Endometrium (tissue), 2 donors: ENCODE measurements around the gene NCK1.

Experiments used
- FAIRE-seq: peaks from 2 replicates; lab custom pipeline; 2012; peaks lifted over from hg19 to GRCh38; lab: Jason Lieb, UNC
- donor health status: control.
- donor health status: control.

Gene NCK1

DNA sequence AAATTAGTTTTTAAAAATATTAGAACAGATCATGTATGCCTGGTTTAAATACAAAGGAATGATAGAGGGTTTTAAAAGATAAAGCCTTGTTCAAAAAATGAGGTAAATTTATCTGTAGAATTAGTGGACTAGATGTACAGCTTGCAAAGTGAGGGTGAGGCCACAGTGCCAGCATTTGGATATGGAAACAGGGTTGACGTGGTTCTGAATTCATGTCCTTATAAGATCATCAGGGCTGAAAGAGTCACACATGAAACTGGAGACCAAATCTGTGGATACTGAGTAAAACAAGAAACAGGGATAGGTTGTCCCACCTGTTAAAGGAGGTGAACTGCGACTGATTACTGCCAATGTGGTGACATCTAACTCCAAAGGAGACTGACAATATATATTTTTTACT lies 46.3 kb downstream of the NCK1 start:
- no peak for FAIRE-seq

DNA sequence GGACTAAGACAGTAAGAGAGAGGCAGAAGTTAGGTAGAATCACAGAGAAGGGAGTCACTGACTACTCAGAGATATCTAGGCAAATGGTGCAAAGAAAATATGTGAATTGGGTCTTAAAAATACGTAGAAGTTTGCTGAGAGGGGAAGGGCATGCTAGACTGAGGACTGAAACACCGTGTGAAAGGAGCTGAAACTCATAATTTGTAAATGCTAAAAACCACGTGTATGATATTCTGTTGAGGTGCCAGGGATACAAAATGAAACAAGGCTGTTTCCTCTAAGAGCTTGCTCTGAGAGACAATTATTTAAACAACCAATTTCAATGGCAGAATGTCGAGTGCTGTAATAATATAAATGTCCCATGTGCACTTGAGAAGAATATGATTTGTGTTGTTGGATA lies 47.2 kb downstream of the NCK1 start:
- no peak for FAIRE-seq

DNA sequence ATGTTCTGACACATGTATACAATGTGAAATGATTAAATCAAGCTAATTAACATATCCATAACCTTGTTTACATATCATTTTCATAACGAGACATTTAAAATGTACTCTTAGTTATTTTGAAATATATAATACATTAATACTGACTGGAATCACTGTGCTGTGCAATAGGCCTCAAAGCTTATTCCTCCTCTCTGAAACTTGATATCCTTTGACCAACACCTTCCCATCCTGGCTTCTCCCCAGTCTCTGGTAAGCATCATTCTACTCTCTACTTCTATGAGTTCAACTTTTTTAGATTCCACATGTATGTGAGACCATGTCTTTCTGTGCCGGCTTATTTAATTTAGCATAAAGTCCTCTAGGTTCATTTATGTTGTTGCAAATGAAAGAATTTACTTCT lies 48.7 kb downstream of the NCK1 start:
- FAIRE-seq = no peak

DNA sequence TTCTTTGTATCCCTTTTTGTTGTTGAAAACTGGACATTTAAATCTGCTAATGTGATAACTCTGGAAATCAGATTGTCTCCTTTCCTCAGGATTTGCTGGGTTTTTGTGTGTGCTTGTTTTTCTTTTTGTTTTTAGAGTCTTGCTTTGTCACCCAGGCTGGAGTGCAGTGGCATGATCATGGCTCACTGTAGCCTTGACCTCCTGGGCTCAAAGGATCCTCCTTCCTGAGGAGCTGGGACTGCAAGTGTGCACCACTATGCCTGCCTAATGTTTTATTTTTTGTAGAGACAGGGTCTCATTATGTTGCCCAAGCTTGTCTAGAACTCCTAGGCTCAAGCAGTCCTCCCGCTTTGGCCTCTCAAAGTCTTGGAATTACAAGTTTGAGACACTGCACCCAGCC lies 51.2 kb downstream of the NCK1 start:
- FAIRE-seq = no peak

DNA sequence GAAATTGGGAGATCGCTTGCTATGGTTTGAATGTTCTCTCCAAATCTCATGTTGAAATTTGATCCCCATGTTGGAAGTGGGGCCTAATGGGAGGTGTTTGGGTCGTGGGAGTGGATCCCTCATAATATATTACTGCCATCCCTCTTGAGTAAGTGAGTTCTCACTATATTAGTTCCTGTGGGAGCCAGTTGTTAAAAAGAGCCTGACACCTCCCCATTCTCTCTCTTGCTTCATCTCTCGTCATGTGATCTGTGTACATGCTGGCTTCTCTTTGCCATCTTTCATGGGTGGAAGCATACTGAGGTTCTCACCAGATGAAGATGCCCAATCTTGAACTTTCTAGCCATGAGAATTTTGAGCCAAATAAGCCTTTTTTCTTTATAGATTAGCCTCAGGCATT lies 52.7 kb downstream of the NCK1 start:
- no peak for FAIRE-seq

DNA sequence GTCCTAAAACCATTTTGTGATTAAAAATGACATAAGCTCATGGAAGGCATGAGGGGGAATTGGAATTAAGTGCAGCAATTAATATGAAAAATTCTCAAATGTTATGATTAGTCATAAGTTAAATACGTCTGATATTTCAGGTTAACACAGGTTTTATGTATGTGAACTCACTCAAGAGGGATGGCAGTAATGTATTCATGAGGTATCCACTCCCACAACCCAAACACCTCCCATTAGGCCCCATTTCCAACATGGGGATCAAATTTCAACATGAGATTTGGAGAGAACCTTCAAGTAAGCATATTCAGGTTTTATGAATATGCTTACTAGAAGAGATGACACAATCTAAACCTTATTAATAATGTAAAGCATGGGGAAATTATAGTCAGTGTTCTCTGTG lies 54.2 kb downstream of the NCK1 start:
- FAIRE-seq = no peak

DNA sequence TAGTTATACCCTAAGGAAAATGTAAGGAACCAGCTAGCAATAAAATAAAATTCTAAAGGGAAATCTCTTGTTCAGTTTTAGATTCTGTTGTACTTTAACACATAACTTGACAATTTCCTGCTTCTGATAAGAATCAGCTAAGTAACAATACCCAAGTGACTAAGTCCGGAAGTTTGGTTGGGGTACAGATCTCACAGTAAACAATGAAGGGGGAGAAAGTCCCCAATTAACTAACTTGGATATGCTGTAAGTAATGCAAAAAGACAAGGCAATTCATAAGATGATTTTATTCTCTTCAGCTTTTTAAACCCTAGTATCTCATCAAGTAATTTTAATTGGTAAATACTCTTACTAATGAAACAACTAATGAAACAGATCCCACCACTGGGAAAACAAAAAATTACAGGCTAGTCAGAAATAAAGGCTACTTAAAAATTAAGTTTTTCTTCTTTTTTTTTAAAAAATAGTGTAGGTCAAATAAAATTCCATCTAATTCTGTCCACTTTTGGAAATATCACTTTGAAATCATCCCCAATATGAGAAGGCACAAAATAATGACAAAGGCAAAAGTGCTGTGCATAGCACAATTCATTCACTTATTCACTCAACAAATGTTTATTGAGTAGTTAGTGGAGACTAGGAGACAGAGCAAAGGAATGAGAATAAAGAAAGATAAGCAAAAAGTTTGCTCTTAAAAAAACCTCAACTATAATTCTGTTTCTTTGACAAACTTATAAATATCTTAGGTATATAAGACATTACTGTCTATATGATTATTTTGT lies 58.0 kb downstream of the NCK1 start:
- no peak for FAIRE-seq

DNA sequence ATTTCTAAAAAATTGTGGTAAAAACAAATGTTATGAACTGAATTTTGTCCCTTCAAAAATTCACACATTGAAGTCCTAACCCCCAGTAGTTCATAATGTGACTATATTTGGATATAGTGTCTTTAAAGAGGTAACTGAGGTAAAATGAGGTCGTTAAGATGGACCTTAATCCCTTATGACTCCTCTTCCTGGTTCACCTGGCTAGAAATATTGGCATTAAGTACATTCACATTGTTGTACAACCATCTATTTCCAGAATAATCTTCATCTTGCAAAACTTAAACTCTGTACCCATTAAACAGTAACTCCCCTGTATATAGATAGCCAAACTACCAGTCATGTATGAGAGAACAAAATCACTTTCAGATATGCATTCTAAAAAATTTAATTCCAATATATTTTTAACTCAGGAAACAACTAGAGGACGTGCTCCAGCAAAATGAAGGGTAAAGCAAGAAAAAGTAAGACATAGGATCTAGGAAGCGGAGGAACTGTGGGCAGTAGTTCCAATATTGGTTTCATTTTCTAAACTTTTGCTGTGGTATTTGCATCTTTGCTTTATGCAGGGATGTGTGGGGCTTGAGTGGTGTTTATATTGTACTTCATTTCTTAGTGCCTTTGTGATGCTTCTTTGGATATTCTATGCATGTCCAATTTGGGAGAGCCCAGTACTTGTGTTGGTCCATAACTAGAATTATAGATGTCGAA lies 59.0 kb downstream of the NCK1 start:
- FAIRE-seq = no peak

DNA sequence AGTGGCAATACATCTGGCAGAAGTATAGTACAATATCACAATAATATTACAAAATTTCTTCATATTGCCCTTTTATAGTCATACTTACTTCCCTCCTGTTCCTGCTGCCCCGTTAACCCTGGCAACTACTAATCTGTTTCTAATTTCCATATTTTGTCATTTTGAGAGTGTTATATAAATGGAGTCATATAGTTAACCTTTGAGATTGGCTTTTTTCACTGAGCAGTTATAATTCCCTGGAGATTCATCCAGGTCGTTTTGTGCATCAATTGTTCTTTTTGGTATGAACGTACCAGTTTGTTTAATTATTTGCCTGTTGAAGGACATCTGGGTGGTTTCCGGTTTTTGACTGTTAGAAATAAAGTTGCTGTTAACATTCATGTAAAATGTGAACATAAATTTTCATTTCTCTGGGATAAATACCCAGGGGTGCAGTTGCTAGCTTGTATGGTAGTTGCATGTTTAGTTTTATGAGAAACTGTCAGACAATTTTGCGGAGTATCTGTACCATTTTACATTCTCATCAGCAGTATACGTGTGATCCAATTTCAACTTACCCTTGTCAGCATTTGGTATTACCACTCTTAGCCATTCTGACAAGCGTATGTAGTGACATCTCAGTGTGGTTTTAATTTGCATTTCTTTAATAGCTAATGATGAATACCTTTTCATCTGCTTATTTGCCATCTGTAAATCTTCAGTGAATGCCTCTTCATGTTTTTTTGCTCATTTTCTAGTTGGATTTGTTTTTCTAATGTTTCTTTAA lies 63.6 kb downstream of the NCK1 start:
- peak; percentile 53 for FAIRE-seq

DNA sequence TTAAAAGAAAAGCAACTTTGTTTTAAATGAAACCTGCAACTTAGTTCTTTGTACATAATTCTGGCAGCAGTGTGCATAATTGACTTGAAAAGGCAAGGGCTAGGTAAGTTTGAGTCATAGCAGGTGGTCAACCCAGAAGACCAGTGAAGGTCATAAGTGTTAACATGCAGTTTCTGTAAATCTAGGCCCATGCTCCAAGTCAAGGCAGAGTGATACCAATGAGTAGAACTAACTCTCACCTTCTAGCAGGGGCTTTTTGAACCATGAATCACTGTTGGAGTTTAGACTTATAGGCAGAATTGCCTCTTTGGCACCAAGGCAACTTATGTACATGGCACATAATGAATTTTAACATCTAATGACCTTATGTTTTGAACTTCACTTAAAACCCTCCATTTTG lies 66.2 kb downstream of the NCK1 start:
- no peak for FAIRE-seq

DNA sequence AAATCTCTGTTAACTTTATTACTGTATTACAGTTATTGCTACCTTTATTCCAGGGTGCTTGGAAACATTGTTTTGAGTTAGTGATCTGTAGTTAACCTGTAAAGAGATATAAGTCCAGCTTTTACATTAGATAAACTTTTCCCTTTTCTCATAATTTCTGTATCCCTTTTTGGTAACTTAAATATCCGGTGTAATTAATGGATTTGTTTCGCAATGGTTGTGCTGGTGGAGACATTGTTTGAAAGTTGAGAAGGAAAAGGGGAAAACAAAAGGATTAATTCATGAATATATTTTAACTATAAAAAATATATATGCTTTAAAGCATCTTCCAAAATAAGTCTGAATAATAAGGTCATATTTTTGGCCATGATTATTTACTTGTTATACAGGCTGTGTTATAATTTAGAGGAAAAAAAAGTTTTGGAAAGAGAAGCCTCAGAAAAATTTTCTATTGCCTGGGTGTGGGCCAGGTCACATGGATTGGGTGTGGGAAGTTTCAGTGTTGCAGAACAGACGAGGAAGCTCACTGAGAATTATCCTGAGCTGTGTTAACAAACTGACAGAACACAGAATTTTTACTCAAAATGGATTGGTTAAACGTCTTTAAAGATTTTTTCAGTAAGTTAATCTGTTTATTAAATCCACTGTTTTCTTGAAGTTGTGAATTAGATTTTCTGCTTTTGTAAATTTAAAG lies 68.1 kb downstream of the NCK1 start:
- peak; percentile 85 for FAIRE-seq

DNA sequence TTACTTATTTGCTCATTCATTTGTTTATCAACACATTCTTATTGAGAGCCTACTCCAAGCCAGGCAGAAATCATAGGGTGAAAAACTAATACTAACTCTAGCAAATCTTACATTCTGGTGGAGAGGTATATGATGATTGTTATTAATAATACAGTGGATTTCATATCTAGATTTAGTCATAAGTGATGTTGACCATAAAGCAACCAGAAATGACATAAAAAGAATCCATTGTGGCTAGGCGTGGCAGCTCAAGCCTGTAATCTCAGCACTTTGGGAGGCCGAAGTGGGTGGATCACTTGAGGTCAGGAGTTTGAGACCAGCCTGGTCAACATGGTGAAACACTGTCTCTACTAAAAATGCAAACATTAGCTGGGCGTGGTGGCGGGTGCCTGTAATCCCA lies 69.6 kb downstream of the NCK1 start:
- no peak for FAIRE-seq

DNA sequence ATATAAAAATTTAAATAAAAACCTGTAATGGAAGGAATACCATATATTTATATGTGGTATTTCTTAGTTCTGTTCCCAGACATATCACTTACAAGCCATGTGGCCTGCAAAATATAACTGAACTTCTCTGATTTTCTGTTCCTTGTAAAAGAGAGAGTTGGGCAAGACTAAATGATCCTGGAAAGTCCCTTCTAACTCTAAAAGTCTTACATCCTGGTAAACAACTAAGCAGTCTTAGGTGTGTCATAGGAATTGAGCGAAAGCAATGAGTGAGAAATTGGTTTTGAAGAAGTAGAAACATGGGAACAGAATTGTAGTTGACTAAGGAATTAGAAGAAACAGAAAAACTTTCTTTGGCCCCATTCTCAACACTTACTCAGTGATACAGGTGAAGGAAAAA lies 70.5 kb downstream of the NCK1 start:
- FAIRE-seq = no peak

DNA sequence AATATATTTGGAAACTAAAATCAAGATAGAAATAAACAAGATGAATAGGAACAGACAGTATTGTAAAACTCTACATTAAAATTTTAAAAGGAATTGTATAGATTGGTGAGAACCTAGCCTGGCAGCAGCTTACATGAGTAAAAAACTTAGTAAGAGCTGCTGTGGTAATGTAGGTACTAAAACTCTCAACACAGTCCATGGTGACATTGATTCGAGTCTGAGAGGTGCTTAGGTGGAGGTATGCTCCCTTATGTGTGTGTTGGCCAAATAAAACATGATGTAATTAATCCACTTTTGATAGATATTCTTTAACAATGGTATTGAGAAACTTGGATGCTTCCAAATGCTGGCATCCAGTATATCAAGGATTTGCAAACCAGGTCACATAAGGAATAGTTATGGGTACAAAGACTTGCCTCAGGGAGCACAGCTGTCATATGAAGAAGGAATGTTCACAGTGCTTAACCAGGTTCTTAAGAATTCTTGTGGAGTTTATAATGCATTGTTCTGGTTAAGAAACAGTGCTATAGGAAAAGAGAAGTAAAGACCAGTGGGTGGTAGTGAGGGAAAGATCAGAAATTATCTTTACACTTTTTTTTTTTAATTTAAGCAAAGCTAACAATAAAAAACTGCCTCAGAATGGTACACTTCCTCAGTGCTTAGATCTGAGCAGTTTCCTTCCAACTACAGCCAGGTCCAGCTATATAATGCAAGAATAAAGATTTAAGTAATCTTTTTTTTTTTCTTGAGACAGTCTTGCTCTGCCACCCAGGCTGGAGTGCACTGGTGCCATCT lies 71.2 kb downstream of the NCK1 start:
- FAIRE-seq = no peak

DNA sequence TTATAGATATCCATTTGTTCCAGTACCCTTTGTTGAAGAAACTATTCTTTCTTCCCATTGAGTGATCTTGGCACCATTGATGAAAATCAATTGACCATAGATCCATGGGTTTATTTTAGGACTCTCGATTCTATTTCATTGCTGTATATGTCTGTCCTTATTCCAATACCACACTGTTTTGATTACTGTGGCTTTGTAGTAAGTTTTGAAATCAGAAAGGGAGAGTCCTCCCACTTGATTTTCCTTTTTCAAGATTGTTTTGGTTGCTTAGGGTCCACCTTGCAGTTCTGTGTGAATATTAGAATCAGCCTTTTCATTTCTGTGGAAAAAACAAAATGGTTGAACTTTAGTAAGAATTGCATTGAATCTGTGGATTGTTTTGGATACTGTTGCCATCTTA lies 75.2 kb downstream of the NCK1 start:
- FAIRE-seq = no peak

DNA sequence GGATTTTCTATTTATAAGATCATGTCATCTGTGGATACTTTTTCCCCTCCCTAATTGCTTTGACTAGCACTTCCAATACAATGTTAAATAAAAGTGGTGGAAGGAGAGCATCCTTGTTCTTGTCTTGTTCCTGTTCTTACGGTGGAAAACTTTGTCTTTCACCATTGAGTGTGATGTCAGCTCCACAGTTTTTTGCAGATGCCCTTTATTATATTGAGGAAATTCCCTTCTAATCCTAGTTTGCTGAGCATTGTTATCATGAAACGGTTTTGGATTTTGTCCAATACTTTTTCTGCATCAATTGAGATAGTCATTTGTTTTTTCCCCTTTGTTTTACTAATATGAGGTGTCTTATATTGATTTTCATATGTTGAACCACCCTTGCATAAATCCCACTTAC lies 75.8 kb downstream of the NCK1 start:
- FAIRE-seq = no peak

DNA sequence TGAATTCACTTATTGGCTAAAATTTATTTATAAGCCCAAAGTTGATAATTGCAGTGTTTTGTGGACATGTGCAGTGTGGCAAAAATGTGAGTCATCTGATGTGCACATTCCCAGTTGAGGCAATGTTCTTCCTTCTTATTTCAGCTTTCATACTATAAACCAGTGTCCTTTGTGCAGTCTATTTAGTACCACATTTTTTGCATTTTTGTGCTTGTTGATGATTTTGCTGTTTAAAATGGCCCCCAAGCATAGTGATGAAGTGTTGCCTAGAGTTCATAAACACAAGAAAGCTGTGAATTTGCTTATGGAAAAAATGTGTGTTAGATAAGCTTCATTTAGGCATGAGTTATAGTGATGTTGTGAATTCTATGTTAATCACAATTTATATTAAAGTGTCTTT lies 76.3 kb downstream of the NCK1 start:
- no peak for FAIRE-seq

DNA sequence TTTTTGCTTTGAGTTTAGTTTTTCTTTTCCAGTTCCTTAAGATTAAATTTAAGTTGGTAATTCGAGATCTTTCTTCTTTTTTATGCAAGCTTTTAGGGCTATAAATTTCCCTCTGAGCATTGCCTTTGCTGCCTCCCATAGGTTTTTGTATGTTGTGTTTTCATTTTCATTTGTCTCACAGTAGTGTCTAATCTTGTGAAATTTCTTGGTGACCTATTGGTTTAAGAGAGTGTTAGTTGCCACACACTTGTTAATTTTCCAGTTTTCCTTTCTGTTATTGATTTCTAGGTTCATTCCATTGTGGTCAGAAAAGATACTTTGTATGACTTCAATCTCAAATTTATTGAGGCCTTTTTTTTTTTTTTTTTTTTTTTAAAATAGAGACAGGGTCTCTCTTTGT lies 77.5 kb downstream of the NCK1 start:
- no peak for FAIRE-seq

DNA sequence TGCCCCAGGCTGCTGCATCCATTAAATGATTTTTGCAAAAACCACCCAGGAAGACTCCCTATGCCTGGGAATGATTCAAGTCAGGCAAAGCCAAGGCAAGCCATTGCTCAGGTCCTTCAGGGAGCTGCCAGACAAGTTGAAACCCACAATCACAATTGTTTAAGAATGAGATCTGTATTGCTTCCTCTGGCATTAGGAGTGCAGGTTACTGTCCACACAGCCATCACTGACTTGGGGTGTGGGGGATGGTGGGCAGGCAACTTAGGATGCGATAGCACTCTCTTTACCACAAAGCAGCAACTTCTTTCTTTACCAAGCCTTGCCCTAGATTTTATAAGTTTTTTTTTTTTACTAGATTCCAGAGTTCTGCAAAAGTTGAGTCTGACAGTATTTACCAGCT lies 80.8 kb downstream of the NCK1 start:
- no peak for FAIRE-seq

DNA sequence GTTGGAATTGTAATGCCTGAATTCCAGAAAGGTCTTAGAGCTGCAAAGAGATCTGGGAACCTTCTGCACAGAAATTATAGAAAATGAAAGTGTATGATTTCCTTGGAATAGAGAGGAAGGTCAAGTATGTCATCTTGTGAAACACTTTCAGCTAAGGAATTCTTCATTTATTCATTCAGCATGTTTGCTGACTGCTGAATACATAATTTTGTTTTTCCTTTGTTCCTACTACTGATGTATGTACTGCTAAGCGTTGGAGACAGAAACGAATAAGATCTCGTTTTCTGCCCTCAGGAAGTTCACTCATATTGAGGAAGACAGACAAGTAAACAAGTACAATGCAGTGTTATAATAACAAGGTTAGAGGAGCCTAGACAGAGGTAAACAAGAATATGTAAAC lies 81.4 kb downstream of the NCK1 start:
- FAIRE-seq = no peak

DNA sequence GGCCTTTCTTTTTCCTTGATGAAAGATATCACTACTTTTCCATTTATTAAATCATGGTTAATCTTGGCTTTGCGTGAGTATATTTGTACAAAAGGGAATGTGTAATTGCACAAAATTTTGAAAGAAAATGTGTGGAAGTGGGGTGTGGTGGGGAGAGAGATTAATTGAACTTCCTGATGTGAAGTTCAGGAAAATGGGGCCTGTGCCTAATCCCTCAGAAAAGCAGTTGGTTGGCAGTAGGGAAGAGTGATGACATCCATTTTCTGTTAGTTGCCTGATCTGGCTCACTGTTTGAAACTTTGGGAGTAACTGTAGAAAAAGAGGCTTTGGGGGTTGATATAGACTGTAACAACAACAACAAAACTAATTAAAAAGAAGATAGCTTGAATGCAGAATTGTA lies 85.0 kb downstream of the NCK1 start:
- FAIRE-seq = no peak

DNA sequence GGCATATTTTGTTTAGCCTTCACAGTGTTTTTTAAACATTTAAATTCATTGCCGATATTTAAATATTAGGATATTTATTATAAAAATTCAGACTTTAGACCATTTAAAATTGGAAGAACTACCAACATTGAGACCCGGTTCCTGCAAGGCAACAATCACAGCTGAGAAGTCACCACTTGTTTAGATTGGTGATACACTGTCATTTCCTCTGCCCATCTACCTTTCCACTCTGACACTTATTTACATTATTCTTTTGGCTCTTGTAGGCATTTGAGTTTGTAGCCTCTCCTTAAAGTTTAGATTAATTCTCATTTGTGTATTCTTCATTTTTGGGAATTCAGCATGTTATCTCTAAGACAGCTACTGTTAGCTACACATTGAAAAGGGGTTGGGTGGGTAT lies 85.5 kb downstream of the NCK1 start:
- no peak for FAIRE-seq
